Measurements from ENCODE around the gene CYP26B1. TPM values are rescaled to one million over a fixed set of nuclear protein-coding genes. Genes with fewer than 3 reads are reported as not detected.

Gene CYP26B1
- total RNA-seq, 1 experiment from 2014 or later = 0.20 TPM

GRCh38 chr2:72112981-72113846 lies 34.4 kb downstream of the CYP26B1 start:
- Histone ChIP-seq H4K91ac (ENCODE audit: insufficient read length, low read depth, low read length) (no peak overlapping the region), H2BK5ac (ENCODE audit: insufficient read length, low read length) (no peak overlapping the region), H3K9me3 (ENCODE audit: control insufficient read depth, low read depth, low read length) (no peaks in the 10 kb centered on the region), H3K14ac (ENCODE audit: insufficient read depth, low read length) (no peak overlapping the region), H4K20me1 (ENCODE audit: control insufficient read depth, insufficient read depth, insufficient read length) (no peaks in the 10 kb centered on the region), H4K5ac (ENCODE audit: insufficient read length, low read depth, low read length) (no peak overlapping the region), H3K56ac (ENCODE audit: insufficient read length, low read depth, low read length) (no peak overlapping the region), H3K4me2 (ENCODE audit: insufficient read depth, insufficient read length, low read length) (no peak overlapping the region), H2BK15ac (ENCODE audit: low read depth, low read length) (no peak overlapping the region), H3K79me1 (ENCODE audit: insufficient read depth, low read depth, low read length, poor library complexity, severe bottlenecking) (no peaks in the 10 kb centered on the region), H3K4ac (ENCODE audit: low read depth, low read length) (no peak overlapping the region), H3K4me1 (ENCODE audit: insufficient read depth, low read length) (no peaks in the 10 kb centered on the region), H3K18ac (ENCODE audit: insufficient read length, low read depth, low read length) (no peak overlapping the region), H3K23ac (ENCODE audit: insufficient read length, low read depth, low read length) (no peak overlapping the region), H4K8ac (replicated peaks; ENCODE audit: insufficient read length, low read depth, low read length) (no peak overlapping the region), H3K9ac (ENCODE audit: extremely low read depth, insufficient read length, low read length) (no peak overlapping the region), H2AK5ac (ENCODE audit: insufficient read length, low read length) (no peak overlapping the region), H3K79me2 (ENCODE audit: insufficient read depth, low read length) (no peaks in the 10 kb centered on the region), H3K27me3 (ENCODE audit: insufficient read depth, low read length) (no peaks in the 10 kb centered on the region), H3K27ac (ENCODE audit: insufficient read length, low read depth, low read length) (no peak overlapping the region), H2AFZ (ENCODE audit: low read length) (no peak overlapping the region), H2BK120ac (ENCODE audit: low read depth, low read length, poor library complexity, severe bottlenecking) (no peak overlapping the region), H2BK12ac (ENCODE audit: insufficient read length, low read depth, low read length) (no peak overlapping the region), H3K23me2 (ENCODE audit: insufficient read length, low read depth, low read length, poor library complexity, severe bottlenecking) (no peaks in the 10 kb centered on the region), H2BK20ac (ENCODE audit: low read depth, low read length, poor library complexity, severe bottlenecking) (no peak overlapping the region), H3T11ph (ENCODE audit: low read length) (no peak overlapping the region)
- peaks cover 2 to 14% (median 2%) of the 10 kb centered on the region in 3 experiments; a peak in 4 of 7 replicates for H3K36me3 Mint-ChIP-seq (ENCODE audit: insufficient read depth in 1 of 3, low read depth in 3 of 3)
- peaks cover 0 to 14% of the 10 kb centered on the region in 2 experiments; a peak in 3 of 4 replicates for H3K4me1 Mint-ChIP-seq
- H3K4me3 Mint-ChIP-seq = no peak overlapping the region
- no CpG with 5 or more reads among the region's 12 CpGs for WGBS (ENCODE audit: extremely low coverage, insufficient read length, low lambda C conversion rate)
- no peak for DNase-seq
- TF ChIP-seq, protein P1, sequence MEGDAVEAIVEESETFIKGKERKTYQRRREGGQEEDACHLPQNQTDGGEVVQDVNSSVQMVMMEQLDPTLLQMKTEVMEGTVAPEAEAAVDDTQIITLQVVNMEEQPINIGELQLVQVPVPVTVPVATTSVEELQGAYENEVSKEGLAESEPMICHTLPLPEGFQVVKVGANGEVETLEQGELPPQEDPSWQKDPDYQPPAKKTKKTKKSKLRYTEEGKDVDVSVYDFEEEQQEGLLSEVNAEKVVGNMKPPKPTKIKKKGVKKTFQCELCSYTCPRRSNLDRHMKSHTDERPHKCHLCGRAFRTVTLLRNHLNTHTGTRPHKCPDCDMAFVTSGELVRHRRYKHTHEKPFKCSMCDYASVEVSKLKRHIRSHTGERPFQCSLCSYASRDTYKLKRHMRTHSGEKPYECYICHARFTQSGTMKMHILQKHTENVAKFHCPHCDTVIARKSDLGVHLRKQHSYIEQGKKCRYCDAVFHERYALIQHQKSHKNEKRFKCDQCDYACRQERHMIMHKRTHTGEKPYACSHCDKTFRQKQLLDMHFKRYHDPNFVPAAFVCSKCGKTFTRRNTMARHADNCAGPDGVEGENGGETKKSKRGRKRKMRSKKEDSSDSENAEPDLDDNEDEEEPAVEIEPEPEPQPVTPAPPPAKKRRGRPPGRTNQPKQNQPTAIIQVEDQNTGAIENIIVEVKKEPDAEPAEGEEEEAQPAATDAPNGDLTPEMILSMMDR (conservative IDR thresholded peaks at IDR 0.05) = no peak
- H3K27me3 Mint-ChIP-seq (ENCODE audit: low read depth) = peaks cover 2% of the 10 kb centered on the region
- H3K9me3 Mint-ChIP-seq = peaks cover 8 to 12% of the 10 kb centered on the region in 2 experiments; a peak in 4 of 5 replicates
- H3K27ac Mint-ChIP-seq = peak overlapping the region in 1 of 3 experiments; percentile 48; a peak in 1 of 7 replicates
